CD14-positive monocyte (primary cell): ENCODE data around the gene MYO1C. TPM values are rescaled to one million over a fixed set of nuclear protein-coding genes. Genes with fewer than 3 reads are reported as not detected.

Experiments
- DNase-seq, 3 donors: peaks; one replicate each; pipeline ENCODE4 v3.0.0-alpha.2; 2011 to 2022
- H2AFZ ChIP-seq: 2 replicates; pipeline ENCODE4 v1.6.0; 2012; ENCODE audit warnings: mild to moderate bottlenecking, low read depth, low read length, inconsistent platforms; ENCODE audit not compliant: insufficient read depth, poor library complexity, severe bottlenecking
- H3K27ac ChIP-seq, 2 donors: 1 replicate in 1 of 2; 2 replicates in 1 of 2; pipeline ENCODE4 v1.5.1; 2012 to 2013; ENCODE audit warnings: low read length in 2 of 2, control low read depth in 1 of 2, inconsistent platforms in 1 of 2, low read depth in 1 of 2, mild to moderate bottlenecking in 1 of 2
- H3K27me3 ChIP-seq, 2 donors: one replicate each; pipeline versions ENCODE4 v1.6.0 to v1.6.1; 2011 to 2013; ENCODE audit warnings: low read length in 2 of 2; ENCODE audit not compliant: control insufficient read depth in 2 of 2, insufficient read depth in 2 of 2
- H3K36me3 ChIP-seq, 2 donors: replicated peaks in 1 of 2; 1 replicate in 1 of 2; 2 replicates in 1 of 2; pipeline versions ENCODE4 v1.5.1 to v1.6.1; 2012 to 2013; ENCODE audit warnings: low read length in 2 of 2, control low read depth in 1 of 2, inconsistent platforms in 1 of 2, mild to moderate bottlenecking in 1 of 2; ENCODE audit not compliant: insufficient read depth in 2 of 2, control insufficient read depth in 1 of 2
- H3K4me1 ChIP-seq, 2 donors: 1 replicate in 1 of 2; 2 replicates in 1 of 2; pipeline versions ENCODE4 v1.5.1 to v1.6.1; 2012 to 2013; ENCODE audit warnings: low read length in 2 of 2, control low read depth in 1 of 2, inconsistent platforms in 1 of 2, mild to moderate bottlenecking in 1 of 2, moderate library complexity in 1 of 2; ENCODE audit not compliant: insufficient read depth in 2 of 2, control insufficient read depth in 1 of 2
- H3K4me2 ChIP-seq: replicated peaks from 2 replicates; pipeline ENCODE3; 2012; ENCODE audit warnings: low read length, moderate library complexity, mild to moderate bottlenecking; ENCODE audit not compliant: poor library complexity, severe bottlenecking; ENCODE audit errors: extremely low read depth
- H3K4me3 ChIP-seq, 3 experiments: fragments of 200-600 bp in 1 of 3; sonication (generic) in 1 of 3; replicated peaks in 1 of 3; 1 replicate in 2 of 3; 2 replicates in 1 of 3; pipeline ENCODE4 v1.5.1; 2011 to 2013; ENCODE audit warnings: low read length in 3 of 3, mild to moderate bottlenecking in 3 of 3, control low read depth in 2 of 3, low read depth in 2 of 3, inconsistent platforms in 1 of 3, moderate library complexity in 1 of 3
- H3K79me2 ChIP-seq: 2 replicates; pipeline ENCODE4 v1.6.0; 2012; ENCODE audit warnings: mild to moderate bottlenecking, control low read depth, inconsistent platforms, low read length, moderate library complexity; ENCODE audit not compliant: insufficient read depth
- H3K9ac ChIP-seq: 2 replicates; pipeline ENCODE4 v1.6.0; 2017; ENCODE audit warnings: low read length, mild to moderate bottlenecking; ENCODE audit not compliant: insufficient read depth, poor library complexity, severe bottlenecking
- H3K9me3 ChIP-seq, 2 donors: replicated peaks in 1 of 2; 1 replicate in 1 of 2; 2 replicates in 1 of 2; pipeline versions ENCODE4 v1.5.1 to v1.6.1; 2012 to 2013; ENCODE audit warnings: low read length in 2 of 2, control low read depth in 1 of 2; ENCODE audit not compliant: control insufficient read depth in 1 of 2, insufficient read depth in 1 of 2
- H4K20me1 ChIP-seq: 2 replicates; pipeline ENCODE4 v1.6.0; 2012; ENCODE audit warnings: mild to moderate bottlenecking, low read length, control low read depth, moderate library complexity; ENCODE audit not compliant: insufficient read depth
- H3K27ac Mint-ChIP-seq, 7 donors: one replicate each; pipeline ENCODE4 v1.8.0; 2020; ENCODE audit warnings: mild to moderate bottlenecking in 7 of 7, mixed read lengths in 7 of 7, moderate library complexity in 6 of 7, inconsistent platforms in 2 of 7
- H3K27me3 Mint-ChIP-seq, 3 donors: one replicate each; pipeline ENCODE4 v1.8.0; 2021 to 2022; ENCODE audit warnings: low read depth in 3 of 3, mild to moderate bottlenecking in 3 of 3, mixed read lengths in 3 of 3, moderate library complexity in 3 of 3, inconsistent platforms in 1 of 3
- H3K36me3 Mint-ChIP-seq, 2 donors: one replicate each; pipeline ENCODE4 v1.8.0; 2020; ENCODE audit warnings: mixed read lengths in 2 of 2, inconsistent platforms in 1 of 2, mild to moderate bottlenecking in 1 of 2
- H3K4me1 Mint-ChIP-seq: one replicate; pipeline ENCODE4 v1.8.0; 2020; ENCODE audit warnings: mild to moderate bottlenecking, mixed read lengths
- H3K4me3 Mint-ChIP-seq, 2 donors: one replicate each; pipeline ENCODE4 v1.8.0; 2020; ENCODE audit warnings: mild to moderate bottlenecking in 2 of 2, mixed read lengths in 2 of 2, moderate library complexity in 1 of 2
- H3K9me3 Mint-ChIP-seq, 7 donors: one replicate each; pipeline ENCODE4 v1.8.0; 2020 to 2022; ENCODE audit warnings: mixed read lengths in 7 of 7, mild to moderate bottlenecking in 6 of 7, moderate library complexity in 6 of 7, inconsistent platforms in 2 of 7
- CTCF ChIP-seq: fragments of 200-600 bp; IDR thresholded peaks from one replicate; pipeline ENCODE4 v1.8.0; 2022; ENCODE audit warnings: antibody characterized with exemption, mild to moderate bottlenecking
- WGBS: methylation state at CpG from one replicate; pipeline ENCODE4 v1.1.5; 2013; ENCODE audit warnings: missing lambda C conversion rate; ENCODE audit not compliant: insufficient coverage; 5-methylcytosine and 5-hydroxymethylcytosine counted together
- intact Hi-C, 2 donors: fragments of 100-400 bp; cut with micrococcal nuclease; formaldehyde crosslinking; loops; one replicate each; pipeline versions ENCODE4 v1.15.0 to v1.15.1; 2023
- polyA plus RNA-seq, 3 donors: library from polyadenylated mRNA; depleted of rRNA in 1 of 3; unstranded in 2 of 3; stranded (reverse) in 1 of 3; fragments of 300-500 nt in 2 of 3; fragments of >200 nt in 1 of 3; fragmentation: Illumina TruSeq in 2 of 3; gene quantifications; 1 replicate in 2 of 3; 2 replicates in 1 of 3; pipeline ENCODE4 v1.2.3, GENCODE V29; 2012 to 2021

MYO1C gene
- polyA plus RNA-seq, 3 donors, result 2.5 to 9.5 (median 3.1) TPM

GRCh38 chr17:1449412-1449967 lies 43.0 kb downstream of the MYO1C start:
- Histone ChIP-seq H3K79me2 (peaks cover 100% of the 10 kb centered on the region), H3K9ac (no peak overlapping the region), H3K9me3 (no peaks in the 10 kb centered on the region), H4K20me1 (peaks cover 100% of the 10 kb centered on the region), H3K4me2 (no peak overlapping the region), H3K27ac (no peak overlapping the region), H3K36me3 (peaks cover 17 to 54% of the 10 kb centered on the region in 2 donors), H3K4me1 (peaks cover 21 to 30% of the 10 kb centered on the region in 2 donors), H3K27me3 (no peaks in the 10 kb centered on the region), H2AFZ (no peak overlapping the region), H3K4me3 (no peak overlapping the region)
- peaks cover 46% of the 10 kb centered on the region for H3K4me1 Mint-ChIP-seq
- intact Hi-C loops, result loop anchor here in 1 of 2 donors (5.0 kb wide), 1 partner anchor 53 kb away; no protein-coding TSS in a partner anchor
- H3K27me3 Mint-ChIP-seq, result peaks cover 0 to 3% (median 1%) of the 10 kb centered on the region in 3 donors
- no peaks in the 10 kb centered on the region for H3K9me3 Mint-ChIP-seq
- H3K36me3 Mint-ChIP-seq, result peaks cover 25 to 77% of the 10 kb centered on the region in 2 donors
- no peak for DNase-seq
- TF ChIP-seq CTCF, result no peak
- H3K4me3 Mint-ChIP-seq, result no peak overlapping the region
- peak overlapping the region in 1 of 7 donors; percentile 53 for H3K27ac Mint-ChIP-seq
- no CpG with 5 or more reads among the region's 5 CpGs for WGBS

GRCh38 chr17:1447052-1447451 lies 45.4 kb downstream of the MYO1C start:
- Mint-ChIP-seq H3K36me3 (peaks cover 12 to 70% of the 10 kb centered on the region in 2 donors), H3K27ac (peak overlapping the region in 2 of 7 donors; percentile 30 to 74), H3K4me3 (no peak overlapping the region), H3K4me1 (peaks cover 27% of the 10 kb centered on the region), H3K27me3 (peaks cover 0 to 3% (median 0%) of the 10 kb centered on the region in 3 donors), H3K9me3 (no peaks in the 10 kb centered on the region)
- H3K27ac ChIP-seq, result peak overlapping the region in 1 of 2 donors; percentile 59
- no peak for TF ChIP-seq CTCF
- H3K4me3 ChIP-seq, result no peak overlapping the region
- H4K20me1 ChIP-seq, result peaks cover 100% of the 10 kb centered on the region
- H3K9me3 ChIP-seq, result no peaks in the 10 kb centered on the region
- 0% methylated on average over 3 of the region's 7 CpGs for WGBS
- H3K4me1 ChIP-seq, result peaks cover 12 to 13% of the 10 kb centered on the region in 2 donors
- no peak overlapping the region for H3K9ac ChIP-seq
- H3K79me2 ChIP-seq, result peaks cover 99% of the 10 kb centered on the region
- H3K27me3 ChIP-seq, result no peaks in the 10 kb centered on the region
- H2AFZ ChIP-seq, result no peak overlapping the region
- no peak overlapping the region for H3K4me2 ChIP-seq
- intact Hi-C loops, result loop anchor here in 1 of 2 donors (5.0 kb wide), 1 partner anchor 55 kb away; no protein-coding TSS in a partner anchor
- no peak for DNase-seq
- H3K36me3 ChIP-seq, result peaks cover 12 to 46% of the 10 kb centered on the region in 2 donors
